Keratinocyte (primary cell): ENCODE data around the gene NCL. TPM values are rescaled to one million over a fixed set of nuclear protein-coding genes. Genes with fewer than 3 reads are reported as not detected.

Experiments
- DNase-seq: peaks from one replicate; pipeline ENCODE4 v3.0.0-alpha.2; 2011; ENCODE audit warnings: low read depth, missing footprints, low spot score
- FAIRE-seq: peaks from 2 replicates; lab custom pipeline; 2011; peaks lifted over from hg19 to GRCh38; lab: Jason Lieb, UNC
- H2AFZ ChIP-seq: 2 replicates; pipeline ENCODE4 v1.6.0; 2012; ENCODE audit warnings: low read length, control low read depth, inconsistent platforms; ENCODE audit not compliant: control insufficient read depth
- H3K27ac ChIP-seq: 2 replicates; pipeline ENCODE4 v1.5.1; 2011; ENCODE audit warnings: low read length; ENCODE audit not compliant: control insufficient read depth, insufficient read depth
- H3K27me3 ChIP-seq: 3 replicates; pipeline ENCODE4 v1.6.0; 2011; ENCODE audit warnings: low read length; ENCODE audit not compliant: control insufficient read depth, insufficient read depth; ENCODE audit errors: extremely low read depth
- H3K36me3 ChIP-seq, 2 experiments: 2 replicates in 1 of 2; 3 replicates in 1 of 2; pipeline ENCODE4 v1.5.1; 2011; ENCODE audit warnings: low read length in 2 of 2, mild to moderate bottlenecking in 1 of 2; ENCODE audit not compliant: control insufficient read depth in 2 of 2, insufficient read depth in 2 of 2; ENCODE audit errors: extremely low read depth in 1 of 2
- H3K4me1 ChIP-seq: 3 replicates; pipeline ENCODE4 v1.5.1; 2011; ENCODE audit warnings: low read length; ENCODE audit not compliant: control insufficient read depth, insufficient read depth; ENCODE audit errors: extremely low read depth
- H3K4me2 ChIP-seq: 3 replicates; pipeline ENCODE4 v1.6.0; 2011; ENCODE audit warnings: low read depth, low read length; ENCODE audit not compliant: control insufficient read depth, insufficient read depth; ENCODE audit errors: extremely low read depth
- H3K4me3 ChIP-seq, 3 experiments: fragments of 200-600 bp in 1 of 3; sonication (generic) in 1 of 3; 2 replicates in 2 of 3; 3 replicates in 1 of 3; pipeline ENCODE4 v1.5.1; 2011 to 2016; ENCODE audit warnings: low read length in 3 of 3, mild to moderate bottlenecking in 3 of 3, control low read depth in 2 of 3, inconsistent platforms in 1 of 3, low read depth in 1 of 3, mixed read lengths in 1 of 3, mixed run types in 1 of 3, moderate library complexity in 1 of 3; ENCODE audit not compliant: control insufficient read depth in 2 of 3, insufficient read depth in 2 of 3; ENCODE audit errors: extremely low read depth in 1 of 3
- H3K79me2 ChIP-seq: 2 replicates; pipeline ENCODE4 v1.6.0; 2012; ENCODE audit warnings: low read length; ENCODE audit not compliant: control insufficient read depth, insufficient read depth
- H3K9ac ChIP-seq: 3 replicates; pipeline ENCODE4 v1.6.0; 2011; ENCODE audit warnings: low read length; ENCODE audit not compliant: control insufficient read depth, insufficient read depth; ENCODE audit errors: extremely low read depth
- H3K9me1 ChIP-seq: 3 replicates; pipeline ENCODE4 v1.6.0; 2011; ENCODE audit warnings: low read length; ENCODE audit not compliant: control insufficient read depth, insufficient read depth; ENCODE audit errors: extremely low read depth
- H3K9me3 ChIP-seq: 2 replicates; pipeline ENCODE4 v1.5.1; 2012; ENCODE audit warnings: low read depth, low read length; ENCODE audit not compliant: control insufficient read depth
- H4K20me1 ChIP-seq: 3 replicates; pipeline ENCODE4 v1.6.0; 2011; ENCODE audit warnings: low read length; ENCODE audit not compliant: control insufficient read depth, insufficient read depth; ENCODE audit errors: extremely low read depth
- EZH2 ChIP-seq: IDR thresholded peaks from one replicate; pipeline ENCODE4 v1.6.1; 2012; ENCODE audit warnings: inconsistent platforms, mild to moderate bottlenecking, low read length, moderate library complexity
- dilution Hi-C: fragments of 300-500 bp; cut with MboI; formaldehyde crosslinking; loops from one replicate; pipeline ENCODE4 v1.7.0; 2020; ENCODE audit warnings: low sequenced_read_pairs; ENCODE audit not compliant: extremely low pct_ligation_motif_present
- polyA plus RNA-seq, 5 experiments: library from polyadenylated mRNA; depleted of rRNA in 3 of 5; stranded (reverse) in 3 of 5; stranded (forward) in 1 of 5; unstranded in 1 of 5; fragments of >200 nt; gene quantifications; 1 replicate in 1 of 5; 2 replicates in 3 of 5; 3 replicates in 1 of 5; pipeline versions ENCODE4 v1.2.1 to v1.2.3, GENCODE V29; 2011 to 2012; ENCODE audit warnings: missing spikeins in 2 of 5, low read depth in 1 of 5, low replicate concordance in 1 of 5
- TF ChIP-seq, protein P1 (sequence below), 3 experiments: IDR thresholded peaks in 1 of 3; conservative IDR thresholded peaks in 1 of 3; optimal IDR thresholded peaks in 1 of 3; 2 replicates in 2 of 3; 3 replicates in 1 of 3; pipeline versions ENCODE3 to v1.5.1; 2011; ENCODE audit warnings: low read length in 3 of 3, mild to moderate bottlenecking in 3 of 3, moderate library complexity in 2 of 3, control low read depth in 1 of 3, inconsistent platforms in 1 of 3; ENCODE audit not compliant: insufficient read depth in 2 of 3; ENCODE audit errors: extremely low read depth in 1 of 3

The NCL gene
- polyA plus RNA-seq, 1 donor (not counting 4 experiments of a cell fraction or from before 2014, with no cell fraction given), result 247 TPM

DNA sequence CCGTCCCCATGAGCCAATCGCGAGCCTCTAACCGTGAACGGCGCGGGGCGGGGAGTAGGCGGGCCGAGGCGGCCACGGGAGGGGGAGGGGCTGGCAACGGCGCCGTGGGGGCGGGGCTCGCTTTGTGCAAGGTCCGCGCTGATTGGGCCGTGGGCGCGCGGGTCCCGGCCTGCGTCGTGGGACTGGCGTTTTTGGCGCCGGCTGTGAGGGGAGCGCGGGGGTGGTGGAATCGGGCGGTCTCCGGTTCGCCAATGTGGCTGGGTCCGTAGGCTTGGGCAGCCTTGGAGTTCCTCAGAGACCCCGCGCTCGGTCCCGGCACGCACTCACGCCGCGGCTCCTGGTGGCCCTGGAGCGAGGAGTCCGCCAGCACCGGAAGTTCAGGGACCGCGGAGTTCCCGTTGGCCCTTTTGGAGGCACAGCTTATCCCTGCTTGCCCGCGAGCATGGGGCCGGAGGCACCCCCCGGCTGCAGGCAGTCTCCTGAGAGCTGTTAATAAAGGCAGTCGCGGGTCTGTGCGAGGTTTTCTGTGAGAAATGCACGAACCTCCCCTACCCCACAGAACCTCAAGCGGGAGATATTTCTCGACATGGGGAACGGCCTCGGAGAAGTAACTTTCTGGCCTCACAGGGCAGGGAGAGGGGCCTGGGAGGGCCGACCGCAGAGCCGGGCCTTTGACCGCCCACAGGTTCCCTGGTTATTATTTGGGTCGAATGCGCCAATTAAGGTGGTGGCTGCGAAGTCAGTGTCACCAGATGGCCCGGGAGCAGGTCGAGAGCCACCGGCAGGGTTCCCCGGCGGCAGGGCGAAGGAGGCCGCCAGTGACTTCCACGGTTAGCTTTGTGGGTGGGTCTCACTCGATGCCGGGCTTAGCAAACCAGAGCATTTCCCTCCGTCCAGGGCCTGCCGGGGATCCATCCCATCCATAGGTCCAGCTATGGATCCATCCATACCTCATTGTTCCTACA, 574 bp upstream of the NCL start:
- Histone ChIP-seq H3K27ac (peak overlapping the region; percentile 83), H3K4me1 (peaks cover 16% of the 10 kb centered on the region), H4K20me1 (peaks cover 29% of the 10 kb centered on the region), H3K36me3 (peaks cover 20 to 30% of the 10 kb centered on the region in 2 experiments), H2AFZ (peak overlapping the region; percentile 64), H3K9ac (peak overlapping the region; percentile 99), H3K4me2 (peak overlapping the region; percentile 89), H3K9me1 (no peaks in the 10 kb centered on the region), H3K4me3 (peak overlapping the region; percentile 81 to 96 (median 86)), H3K79me2 (peaks cover 43% of the 10 kb centered on the region), H3K27me3 (no peaks in the 10 kb centered on the region), H3K9me3 (no peaks in the 10 kb centered on the region)
- dilution Hi-C loops, result no loop called here
- no peak for TF ChIP-seq EZH2
- TF ChIP-seq, protein P1, sequence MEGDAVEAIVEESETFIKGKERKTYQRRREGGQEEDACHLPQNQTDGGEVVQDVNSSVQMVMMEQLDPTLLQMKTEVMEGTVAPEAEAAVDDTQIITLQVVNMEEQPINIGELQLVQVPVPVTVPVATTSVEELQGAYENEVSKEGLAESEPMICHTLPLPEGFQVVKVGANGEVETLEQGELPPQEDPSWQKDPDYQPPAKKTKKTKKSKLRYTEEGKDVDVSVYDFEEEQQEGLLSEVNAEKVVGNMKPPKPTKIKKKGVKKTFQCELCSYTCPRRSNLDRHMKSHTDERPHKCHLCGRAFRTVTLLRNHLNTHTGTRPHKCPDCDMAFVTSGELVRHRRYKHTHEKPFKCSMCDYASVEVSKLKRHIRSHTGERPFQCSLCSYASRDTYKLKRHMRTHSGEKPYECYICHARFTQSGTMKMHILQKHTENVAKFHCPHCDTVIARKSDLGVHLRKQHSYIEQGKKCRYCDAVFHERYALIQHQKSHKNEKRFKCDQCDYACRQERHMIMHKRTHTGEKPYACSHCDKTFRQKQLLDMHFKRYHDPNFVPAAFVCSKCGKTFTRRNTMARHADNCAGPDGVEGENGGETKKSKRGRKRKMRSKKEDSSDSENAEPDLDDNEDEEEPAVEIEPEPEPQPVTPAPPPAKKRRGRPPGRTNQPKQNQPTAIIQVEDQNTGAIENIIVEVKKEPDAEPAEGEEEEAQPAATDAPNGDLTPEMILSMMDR (optimal IDR thresholded peaks at IDR 0.05 in 1 of 3, IDR thresholded peaks at IDR 0.05 in 1 of 3, conservative IDR thresholded peaks at IDR 0.05 in 1 of 3; ENCODE audit: extremely low read depth in 1 of 3, insufficient read depth in 2 of 3, low read length in 3 of 3), result no peak
- DNase-seq, result no peak
- no peak for FAIRE-seq

DNA sequence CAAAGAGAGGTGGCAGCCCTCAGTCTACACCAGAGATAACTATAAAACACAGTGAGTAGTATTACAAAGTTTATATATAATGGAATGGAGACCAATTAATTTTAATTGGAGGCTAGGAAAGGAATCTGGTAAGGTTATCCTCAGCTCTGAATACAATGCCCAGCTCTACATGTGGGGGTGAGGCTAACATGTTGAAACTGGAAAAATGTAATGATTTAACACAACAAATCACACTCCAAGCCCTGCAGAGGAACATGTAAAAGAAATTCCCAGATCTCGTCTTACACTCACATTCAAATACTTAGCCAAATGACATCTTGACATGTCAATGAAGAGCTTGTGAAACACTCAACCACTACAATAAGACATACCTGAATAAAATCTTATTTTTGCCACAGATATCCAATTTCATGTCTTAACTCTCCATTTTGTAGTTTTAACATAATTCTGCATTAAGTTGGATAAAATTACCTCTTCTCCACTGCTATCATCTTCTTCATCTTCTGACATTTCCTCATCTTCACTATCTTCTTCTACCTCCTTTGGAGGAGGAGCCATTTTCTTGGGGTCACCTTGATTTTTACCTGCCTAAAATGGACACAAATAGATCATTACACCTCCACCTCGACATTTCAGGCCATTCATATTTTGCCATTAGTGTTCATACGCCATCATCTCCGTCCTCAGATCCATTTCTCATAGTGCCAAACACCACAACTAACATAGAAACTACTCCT, 1.4 kb downstream of the NCL start:
- peaks cover 16% of the 10 kb centered on the region for H3K4me1 ChIP-seq
- TF ChIP-seq EZH2, result no peak
- TF ChIP-seq, protein P1 (optimal IDR thresholded peaks at IDR 0.05 in 1 of 3, IDR thresholded peaks at IDR 0.05 in 1 of 3, conservative IDR thresholded peaks at IDR 0.05 in 1 of 3; ENCODE audit: extremely low read depth in 1 of 3, insufficient read depth in 2 of 3, low read length in 3 of 3), result no peak
- peak overlapping the region; percentile 79 to 96 (median 86) for H3K4me3 ChIP-seq
- H3K9me3 ChIP-seq, result no peaks in the 10 kb centered on the region
- H3K9me1 ChIP-seq, result no peaks in the 10 kb centered on the region
- no peak overlapping the region for H2AFZ ChIP-seq
- dilution Hi-C loops, result no loop called here
- no peak for DNase-seq
- H4K20me1 ChIP-seq, result peaks cover 36% of the 10 kb centered on the region
- H3K27me3 ChIP-seq, result no peaks in the 10 kb centered on the region
- no peak for FAIRE-seq
- H3K9ac ChIP-seq, result peak overlapping the region; percentile 99
- H3K79me2 ChIP-seq, result peaks cover 58% of the 10 kb centered on the region
- H3K27ac ChIP-seq, result peak overlapping the region; percentile 97
- peaks cover 38 to 47% of the 10 kb centered on the region in 2 experiments for H3K36me3 ChIP-seq
- peak overlapping the region; percentile 75 for H3K4me2 ChIP-seq
